Non-pigmented ciliary epithelial cell (primary cell): ENCODE results near the gene PRR23E.

Source experiments
- DNase-seq: peaks from one replicate; pipeline ENCODE4 v3.0.0-alpha.2; 2010; ENCODE audit warnings: low read depth

PRR23E gene, protein sequence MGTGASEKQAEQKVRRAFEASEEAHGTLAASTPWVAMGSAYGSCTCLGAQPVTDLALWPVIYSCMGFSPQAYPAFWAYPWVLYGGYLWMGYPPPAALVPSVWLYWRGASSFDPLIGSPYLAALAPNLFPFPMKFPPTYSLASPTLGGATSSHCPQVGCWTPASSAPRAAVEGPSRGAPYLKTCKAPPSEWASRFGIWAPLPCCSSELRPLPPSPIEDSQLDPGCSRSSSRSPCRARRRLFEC

DNA sequence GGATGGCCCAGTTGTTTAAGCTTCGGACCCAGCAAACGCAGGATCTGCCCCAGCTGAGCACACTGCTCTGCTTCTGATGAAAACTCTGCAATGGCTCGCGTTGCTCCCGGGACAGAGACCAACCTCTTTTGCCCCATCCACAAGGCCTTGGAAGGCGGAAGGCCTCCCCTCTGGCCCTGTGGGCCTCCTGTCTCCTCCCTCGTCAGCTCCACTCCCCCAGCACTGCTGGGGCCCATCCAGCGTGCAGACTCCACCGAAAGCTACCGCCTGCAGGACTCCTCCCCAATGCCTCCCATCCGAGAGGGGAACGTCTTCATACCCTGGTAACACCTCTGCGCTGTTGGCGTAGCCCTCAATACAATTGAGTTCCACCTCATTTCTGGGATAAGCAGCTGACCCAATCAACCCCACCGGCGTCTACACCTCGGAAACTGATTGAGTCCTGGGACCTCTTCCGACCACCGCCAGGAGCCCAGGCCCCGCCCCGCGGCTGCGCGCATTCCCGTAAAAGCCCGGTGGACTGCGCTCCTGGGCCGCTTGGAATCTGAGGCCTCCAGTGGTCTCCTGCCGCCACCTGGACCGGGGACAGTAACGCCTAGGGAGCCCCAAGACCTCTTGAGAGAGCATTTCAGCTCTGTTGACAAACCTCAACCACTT is at the start of gene PRR23E:
Gene PRR23E, plus strand, starts transcription at position 556 of the 657 bp plus-strand sequence. CDS start 3,555 bp downstream, outside the sequence.
- no peak for DNase-seq

GRCh38 chr3:127143172-127143571 is 49.8 kb upstream of the PRR23E start:
- no peak for DNase-seq

GRCh38 chr3:127144631-127145030 is 48.3 kb upstream of the PRR23E start:
- no peak for DNase-seq

DNA sequence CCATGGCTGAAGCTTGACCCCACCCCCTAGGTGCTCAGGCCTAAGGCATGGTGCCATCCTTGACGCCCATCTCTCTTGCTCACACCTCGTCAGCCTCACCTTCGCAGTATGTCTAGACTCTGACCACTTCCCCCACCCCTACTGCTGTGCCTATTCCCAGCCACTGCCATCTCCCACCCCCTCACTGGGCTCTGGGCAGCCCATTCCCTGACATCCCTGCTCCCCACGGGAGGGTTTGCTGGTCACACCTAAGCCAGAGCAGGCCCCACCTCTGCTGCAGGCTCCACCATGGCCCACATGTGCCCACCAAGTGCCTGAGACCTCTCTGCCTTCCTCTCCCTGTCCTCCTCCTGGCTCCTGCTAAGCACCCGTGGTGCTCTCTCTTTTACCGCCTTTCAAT is 47.7 kb upstream of the PRR23E start:
- DNase-seq = no peak

GRCh38 chr3:127147291-127147885 is 45.5 kb upstream of the PRR23E start:
- DNase-seq = no peak

DNA sequence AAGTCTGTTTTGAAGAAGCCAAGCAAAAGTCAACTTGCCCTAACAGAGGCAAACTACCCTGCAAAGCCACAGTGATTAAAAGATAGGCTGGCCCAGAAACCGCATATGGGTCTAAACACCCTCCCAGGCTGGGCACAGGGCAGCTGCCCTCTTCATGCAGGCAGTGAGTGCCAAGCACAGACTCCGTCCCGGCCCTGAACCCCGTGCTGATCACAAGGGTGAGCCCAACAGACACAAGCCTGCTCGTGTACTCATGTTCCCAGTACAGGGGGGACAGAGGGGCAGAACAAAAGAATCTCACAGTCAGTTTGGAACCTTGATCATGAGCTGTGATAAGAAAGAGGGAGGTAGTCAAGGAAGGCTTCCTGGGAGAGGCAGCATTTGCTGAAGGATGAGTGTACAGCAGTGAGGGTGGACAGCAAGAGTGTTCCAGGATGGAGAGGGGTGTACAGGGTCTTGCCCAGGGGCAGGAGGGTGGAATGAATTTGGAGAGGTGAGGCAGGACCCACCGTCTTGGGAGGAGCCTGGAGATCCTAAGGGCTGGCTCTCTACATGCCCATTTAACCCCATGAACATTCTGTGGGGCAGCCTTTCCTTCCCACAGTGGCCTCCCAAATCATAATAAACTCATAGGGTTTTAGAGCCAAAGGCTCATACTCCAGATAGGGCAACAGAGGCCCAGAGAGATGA is 43.2 kb upstream of the PRR23E start:
- no peak for DNase-seq

GRCh38 chr3:127150513-127151250 is 42.2 kb upstream of the PRR23E start:
- DNase-seq = no peak

GRCh38 chr3:127151251-127151564 is 41.7 kb upstream of the PRR23E start:
- DNase-seq = no peak

GRCh38 chr3:127151992-127152650 is 40.8 kb upstream of the PRR23E start:
- no peak for DNase-seq

DNA sequence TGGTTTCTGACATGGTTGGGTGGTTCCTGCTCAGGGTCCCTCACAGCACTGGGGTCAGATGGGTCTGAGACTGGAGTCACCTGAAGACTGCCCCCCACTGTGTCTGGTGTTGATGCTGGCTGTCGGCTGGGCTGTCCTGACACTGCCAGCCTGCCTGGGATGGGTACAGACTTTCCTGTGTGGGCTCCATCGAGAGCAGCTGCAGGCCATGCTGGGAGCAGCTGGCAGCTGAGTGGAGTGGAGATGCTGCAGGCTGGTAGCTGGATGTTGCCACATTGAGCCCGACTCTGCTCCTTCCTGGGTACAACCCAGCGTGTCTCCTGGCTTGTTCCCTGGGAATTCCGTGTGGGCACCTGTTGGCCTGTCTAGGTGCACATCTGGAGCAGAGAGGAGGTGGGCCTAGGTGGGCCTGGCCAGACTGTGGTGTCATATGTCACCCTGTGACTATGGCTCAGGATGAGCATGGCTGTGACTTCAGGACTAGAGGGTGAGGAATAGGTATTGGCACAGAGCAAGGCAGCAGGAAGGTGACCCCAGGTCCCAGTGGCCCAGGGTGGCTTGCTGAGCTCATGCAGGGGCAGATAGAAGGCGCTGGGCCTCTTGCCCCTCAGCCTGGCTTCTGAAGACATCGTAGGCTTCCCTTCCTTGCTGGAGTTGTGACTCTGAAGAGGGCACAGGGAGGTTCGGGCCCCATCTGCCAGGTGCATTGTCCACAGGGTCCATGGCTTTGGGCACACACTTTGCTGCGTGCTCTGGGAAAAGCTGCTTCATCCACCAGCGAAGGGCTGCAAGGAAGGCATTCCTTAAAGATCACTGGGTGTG is 40.0 kb upstream of the PRR23E start:
- DNase-seq = no peak

GRCh38 chr3:127153506-127153815 is 39.5 kb upstream of the PRR23E start:
- DNase-seq = no peak

DNA sequence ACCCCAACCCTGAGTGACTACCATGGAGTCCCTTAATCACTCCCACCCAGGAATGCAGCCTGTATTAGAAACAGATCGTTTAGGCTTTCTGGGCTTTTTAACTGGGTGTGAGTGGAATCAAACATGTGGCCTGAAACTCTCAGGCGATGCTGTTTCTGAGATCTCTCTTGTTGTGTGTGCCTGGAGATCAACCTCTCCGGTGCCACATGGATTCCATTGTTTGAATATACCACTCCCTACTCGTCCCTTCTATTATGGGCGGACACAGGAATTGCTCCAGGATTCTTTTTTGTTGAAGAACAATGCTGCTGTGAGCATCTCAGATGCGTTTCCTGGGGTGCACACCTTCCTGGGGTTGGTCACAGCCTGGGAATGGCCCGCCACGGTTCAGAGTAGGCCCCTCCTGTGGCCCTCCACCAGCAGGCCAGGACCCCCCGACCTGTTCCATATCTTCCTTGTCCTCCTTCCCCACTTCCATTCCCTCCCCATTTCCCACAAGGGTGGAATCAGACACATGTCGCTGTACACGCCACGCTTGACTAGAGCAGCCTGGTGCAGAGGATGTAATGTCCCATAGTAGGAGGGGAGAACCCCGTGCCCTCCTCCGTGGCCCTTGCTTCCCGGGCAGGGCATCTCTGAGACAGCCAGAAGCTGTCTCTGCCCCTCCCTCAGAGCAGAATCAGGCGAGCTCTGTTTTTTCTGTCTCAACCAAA is 36.4 kb upstream of the PRR23E start:
- no peak for DNase-seq

- no peak for DNase-seq
These were observed 35.6 kb upstream of the PRR23E start for GRCh38 chr3:127157171-127157828.

DNA sequence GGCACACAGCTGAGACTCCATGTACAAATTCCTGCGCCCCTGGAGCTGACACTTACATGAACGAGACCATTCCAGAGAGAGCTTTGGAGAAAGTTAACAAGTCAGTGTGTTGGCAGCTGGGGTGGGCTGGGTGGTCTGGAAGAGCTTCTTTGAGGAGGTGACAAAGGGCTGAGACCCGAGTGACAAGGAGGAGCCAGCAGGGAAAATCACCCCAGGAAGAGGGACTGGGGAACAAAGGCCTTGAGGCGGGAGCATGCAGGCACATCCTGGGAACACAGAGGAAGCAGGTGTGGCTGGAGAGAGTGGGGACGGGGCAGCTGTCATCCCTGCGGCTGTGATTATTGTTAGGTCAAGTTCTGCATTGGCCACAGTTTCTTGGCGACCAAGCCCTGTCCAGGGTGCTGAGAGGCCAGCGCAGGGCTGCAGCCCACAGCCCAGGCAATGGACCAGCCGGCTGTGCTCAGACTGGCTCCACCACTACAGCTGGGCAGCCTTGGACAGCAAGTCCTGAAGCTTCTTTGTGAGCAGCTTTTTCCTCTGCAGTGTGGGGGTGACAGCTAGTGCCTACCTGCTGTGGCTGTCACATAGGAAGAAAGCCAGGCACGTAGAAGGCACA is 34.2 kb upstream of the PRR23E start:
- no peak for DNase-seq

DNA sequence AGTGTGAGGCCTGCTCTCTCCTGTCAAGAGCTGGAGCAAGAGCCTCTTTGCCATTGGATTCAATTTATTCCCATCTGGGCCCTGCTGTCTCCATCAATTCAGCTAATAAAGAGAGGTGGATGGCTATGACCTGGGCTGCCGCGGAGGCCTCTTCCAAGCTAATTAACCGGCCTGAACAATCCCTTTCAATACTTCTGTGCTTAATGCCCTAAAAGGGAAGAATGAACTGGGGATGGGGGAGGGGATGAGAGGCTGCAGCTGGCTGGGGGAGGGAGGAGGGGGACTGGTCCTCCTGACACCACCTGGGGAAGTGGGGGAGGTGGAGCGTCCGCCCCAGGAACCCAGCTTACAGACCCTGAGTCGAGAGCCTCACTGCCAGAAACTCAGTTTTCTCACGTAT is 33.4 kb upstream of the PRR23E start:
- no peak for DNase-seq

GRCh38 chr3:127161236-127161635 is 31.7 kb upstream of the PRR23E start:
- no peak for DNase-seq

- DNase-seq = no peak
These were observed 30.9 kb upstream of the PRR23E start for GRCh38 chr3:127161973-127162579.

GRCh38 chr3:127162947-127163645 is 29.8 kb upstream of the PRR23E start:
- DNase-seq = no peak
